Naive thymus-derived CD4-positive, alpha-beta T cell (primary cell): ENCODE results near the gene NOTCH4. TPM values are rescaled to one million over a fixed set of nuclear protein-coding genes. Genes with fewer than 3 reads are reported as not detected.
A peak's percentile ranks its signal among the peaks of the same experiment; 100 is the strongest.

Experiments
- ATAC-seq: fragments of 150-1000 bp; cut with Tn5 transposase; 2 replicates; pipeline ENCODE4 v1.10.0; 2021; ENCODE audit warnings: mild to moderate bottlenecking, moderate library complexity
- CTCF ChIA-PET: fragments of 350-600 bp; sonication (Branson Sonifier 250); formaldehyde crosslinking; loops from one replicate; lab custom pipeline; 2021; ENCODE audit warnings: antibody characterized with exemption; lab: Charles Lee
- POLR2A ChIA-PET: fragments of 350-600 bp; sonication (Branson Sonifier 250); formaldehyde crosslinking; loops from one replicate; lab custom pipeline; 2021; ENCODE audit warnings: antibody characterized with exemption, inconsistent platforms; lab: Charles Lee
- DNase-seq, 9 donors: peaks; one replicate each; pipeline versions ENCODE4 v3.0.0 to v3.0.0-alpha.2; 2020 to 2022; ENCODE audit warnings: mixed read lengths in 1 of 9
- H3K27ac ChIP-seq: one replicate; pipeline ENCODE4 v1.7.0; 2013; ENCODE audit warnings: mild to moderate bottlenecking, low read depth, low read length, moderate library complexity
- H3K27me3 ChIP-seq, 2 donors: one replicate each; pipeline ENCODE4 v1.7.0; 2013; ENCODE audit warnings: low read length in 2 of 2, mild to moderate bottlenecking in 2 of 2, moderate library complexity in 2 of 2; ENCODE audit not compliant: control insufficient read depth in 2 of 2, insufficient read depth in 2 of 2
- H3K36me3 ChIP-seq, 3 experiments: 1 replicate in 2 of 3; 2 replicates in 1 of 3; pipeline ENCODE4 v1.7.0; 2013; ENCODE audit warnings: low read length in 3 of 3, mild to moderate bottlenecking in 3 of 3, moderate library complexity in 1 of 3; ENCODE audit not compliant: insufficient read depth in 3 of 3, control insufficient read depth in 2 of 3
- H3K4me1 ChIP-seq, 2 donors: one replicate each; pipeline ENCODE4 v1.7.0; 2013; ENCODE audit warnings: low read length in 2 of 2, mild to moderate bottlenecking in 2 of 2, moderate library complexity in 1 of 2; ENCODE audit not compliant: control insufficient read depth in 2 of 2, insufficient read depth in 2 of 2
- H3K4me3 ChIP-seq: 2 replicates; pipeline ENCODE4 v1.7.0; 2013; ENCODE audit warnings: mild to moderate bottlenecking, low read length
- H3K9me3 ChIP-seq, 3 experiments: 1 replicate in 2 of 3; 2 replicates in 1 of 3; pipeline ENCODE4 v1.7.0; 2013; ENCODE audit warnings: low read length in 3 of 3; ENCODE audit not compliant: control insufficient read depth in 2 of 3
- H3K27ac Mint-ChIP-seq, 9 donors: one replicate each; pipeline ENCODE4 v1.8.0; 2020 to 2022; ENCODE audit warnings: mixed read lengths in 9 of 9, mild to moderate bottlenecking in 8 of 9, moderate library complexity in 5 of 9, inconsistent platforms in 2 of 9
- H3K27me3 Mint-ChIP-seq, 5 donors: one replicate each; pipeline ENCODE4 v1.8.0; 2021 to 2022; ENCODE audit warnings: mixed read lengths in 5 of 5, mild to moderate bottlenecking in 1 of 5
- H3K36me3 Mint-ChIP-seq, 5 donors: one replicate each; pipeline ENCODE4 v1.8.0; 2020 to 2022; ENCODE audit warnings: mixed read lengths in 5 of 5, mild to moderate bottlenecking in 3 of 5, inconsistent platforms in 1 of 5
- H3K4me1 Mint-ChIP-seq, 7 donors: one replicate each; pipeline ENCODE4 v1.8.0; 2020 to 2022; ENCODE audit warnings: mixed read lengths in 7 of 7, mild to moderate bottlenecking in 3 of 7, inconsistent platforms in 1 of 7
- H3K4me3 Mint-ChIP-seq, 10 donors: one replicate each; pipeline ENCODE4 v1.8.0; 2020 to 2022; ENCODE audit warnings: mild to moderate bottlenecking in 10 of 10, mixed read lengths in 10 of 10, moderate library complexity in 6 of 10, inconsistent platforms in 2 of 10
- H3K9me3 Mint-ChIP-seq, 11 donors: one replicate each; pipeline ENCODE4 v1.8.0; 2020 to 2022; ENCODE audit warnings: mixed read lengths in 11 of 11, mild to moderate bottlenecking in 4 of 11, inconsistent platforms in 1 of 11, moderate library complexity in 1 of 11
- intact Hi-C, 2 donors: fragments of 100-400 bp; cut with micrococcal nuclease; formaldehyde crosslinking; loops; one replicate each; pipeline ENCODE4 v1.15.1; 2023
- polyA plus RNA-seq, 2 donors: library from polyadenylated mRNA; unstranded; fragments of 300-500 nt; fragmentation: Illumina TruSeq; gene quantifications; one replicate each; pipeline ENCODE4 v1.2.3, GENCODE V29; 2021
- total RNA-seq, 6 experiments: library from RNA in 5 of 6; stranded (reverse) in 5 of 6; gene quantifications; 1 replicate in 5 of 6; 2 replicates in 1 of 6; pipeline ENCODE4 v1.2.3 and lab custom pipeline; 2021 to 2026

NOTCH4 gene
- total and polyA plus RNA-seq, 7 experiments from 2014 or later, result 0.27 to 4.7 (median 0.59) TPM

- Histone ChIP-seq H3K27me3 (no peaks in the 10 kb centered on the region), H3K9me3 (no peaks in the 10 kb centered on the region), H3K4me1 (no peaks in the 10 kb centered on the region), H3K4me3 (no peak overlapping the region), H3K36me3 (peaks cover 0 to 66% (median 15%) of the 10 kb centered on the region in 3 experiments), H3K27ac (no peak overlapping the region)
- ChIA-PET CTCF (no interaction called here), POLR2A (no interaction called here)
- peaks cover 6 to 18% (median 11%) of the 10 kb centered on the region in 7 donors for H3K4me1 Mint-ChIP-seq
- intact Hi-C loops, result no loop called here
- peak overlapping the region in 1 of 9 donors; percentile 67 for H3K27ac Mint-ChIP-seq
- DNase-seq, result no peak
- no peaks in the 10 kb centered on the region for H3K9me3 Mint-ChIP-seq
- H3K4me3 Mint-ChIP-seq, result no peak overlapping the region
- peaks cover 5 to 37% (median 15%) of the 10 kb centered on the region in 5 donors for H3K36me3 Mint-ChIP-seq
- ATAC-seq, result no peak
- no peaks in the 10 kb centered on the region for H3K27me3 Mint-ChIP-seq
These were observed 57.3 kb downstream of the NOTCH4 start for GRCh38 chr6:32166411-32167061.

GRCh38 chr6:32164295-32164694 is 59.6 kb downstream of the NOTCH4 start, which contains the start of gene EGFL8:
Gene EGFL8, plus strand, starts transcription at chr6:32164595. Its CDS starts 1,571 bp downstream, at chr6:32166166.
- CTCF ChIA-PET, result interaction anchor here (1.2 to 1.7 kb wide), 2 partner anchors 10 to 46 kb away, joined by 4 to 5 read pairs; no protein-coding TSS in a partner anchor
- Histone ChIP-seq H3K4me3 (no peak within 1 kb of the TSS), H3K9me3 (no peaks in the 10 kb centered on the region), H3K36me3 (peaks cover 0 to 45% (median 7%) of the 10 kb centered on the region in 3 experiments), H3K27me3 (no peaks in the 10 kb centered on the region), H3K27ac (no peak within 1 kb of the TSS), H3K4me1 (no peaks in the 10 kb centered on the region)
- POLR2A ChIA-PET, result interaction anchor here (1.0 to 1.6 kb wide), 3 partner anchors 12 to 13 kb away, joined by 3 to 7 read pairs (median 4); partner anchors contain the start of genes AGPAT1 and PRRT1
- DNase-seq (no peak), ATAC-seq (no peak)
- no peak within 1 kb of the TSS for H3K4me3 Mint-ChIP-seq
- H3K27me3 Mint-ChIP-seq, result no peaks in the 10 kb centered on the region
- H3K4me1 Mint-ChIP-seq, result peaks cover 0 to 6% (median 4%) of the 10 kb centered on the region in 7 donors
- intact Hi-C loops, result no loop called here
- H3K9me3 Mint-ChIP-seq, result no peaks in the 10 kb centered on the region
- H3K36me3 Mint-ChIP-seq, result peaks cover 0 to 16% (median 6%) of the 10 kb centered on the region in 5 donors
- peak within 1 kb of the TSS in 4 of 9 donors; percentile 16 to 59 (median 45) for H3K27ac Mint-ChIP-seq

- H3K4me1 ChIP-seq, result no peaks in the 10 kb centered on the region
- ATAC-seq (no peak), DNase-seq (no peak)
- no peak overlapping the region for H3K4me3 Mint-ChIP-seq
- H3K27ac Mint-ChIP-seq, result peak overlapping the region in 2 of 9 donors; percentile 16 to 59
- H3K36me3 Mint-ChIP-seq, result peaks cover under 1 to 13% (median 4%) of the 10 kb centered on the region in 5 donors
- H3K36me3 ChIP-seq, result peaks cover 0 to 39% (median 4%) of the 10 kb centered on the region in 3 experiments
- H3K4me3 ChIP-seq, result no peak overlapping the region
- ChIA-PET CTCF (interaction anchor here (1.2 to 1.7 kb wide), 2 partner anchors 9 to 46 kb away, joined by 4 to 5 read pairs; no protein-coding TSS in a partner anchor), POLR2A (interaction anchor here (1.1 to 1.6 kb wide), 2 partner anchors 12 to 13 kb away, joined by 4 to 7 read pairs; partner anchors contain the start of gene AGPAT1)
- no peaks in the 10 kb centered on the region for H3K9me3 ChIP-seq
- no peaks in the 10 kb centered on the region for H3K27me3 ChIP-seq
- H3K27me3 Mint-ChIP-seq, result no peaks in the 10 kb centered on the region
- H3K27ac ChIP-seq, result no peak overlapping the region
- intact Hi-C loops, result no loop called here
- H3K4me1 Mint-ChIP-seq, result peaks cover 0 to 6% (median 4%) of the 10 kb centered on the region in 7 donors
- no peaks in the 10 kb centered on the region for H3K9me3 Mint-ChIP-seq
These were observed 60.2 kb downstream of the NOTCH4 start for GRCh38 chr6:32163559-32164258.

- DNase-seq (no peak), ATAC-seq (no peak)
- H3K27ac Mint-ChIP-seq, result peak overlapping the region in 1 of 9 donors; percentile 57
- intact Hi-C loops, result no loop called here
- peaks cover 19 to 42% (median 31%) of the 10 kb centered on the region in 7 donors for H3K4me1 Mint-ChIP-seq
- H3K9me3 ChIP-seq, result no peaks in the 10 kb centered on the region
- H3K36me3 Mint-ChIP-seq, result peaks cover 1 to 15% (median 9%) of the 10 kb centered on the region in 5 donors
- H3K4me1 ChIP-seq, result peaks cover 10 to 18% of the 10 kb centered on the region in 2 donors
- no peaks in the 10 kb centered on the region for H3K27me3 ChIP-seq
- no peak overlapping the region for H3K4me3 ChIP-seq
- peaks cover 0 to 20% (median 0%) of the 10 kb centered on the region in 3 experiments for H3K36me3 ChIP-seq
- ChIA-PET CTCF (interaction anchor here (0.8 kb wide), 2 partner anchors 34 to 87 kb away, joined by 3 to 5 read pairs; partner anchors contain the start of gene GPSM3), POLR2A (interaction anchor here (0.6 to 1.4 kb wide), 12 partner anchors 9 to 814 kb away, joined by 3 to 8 read pairs (median 3); partner anchors contain the start of gene ATF6B)
- H3K27me3 Mint-ChIP-seq, result peaks cover 0 to 1% (median 0%) of the 10 kb centered on the region in 5 donors
- no peak overlapping the region for H3K4me3 Mint-ChIP-seq
- H3K27ac ChIP-seq, result no peak overlapping the region
- H3K9me3 Mint-ChIP-seq, result no peaks in the 10 kb centered on the region
These were observed 65.8 kb downstream of the NOTCH4 start for GRCh38 chr6:32158052-32158451.

- H3K4me3 ChIP-seq, result no peak overlapping the region
- POLR2A ChIA-PET, result interaction anchor here (1.4 kb wide), 1 partner anchor 12 kb away, joined by 4 read pairs; no protein-coding TSS in a partner anchor
- intact Hi-C loops, result no loop called here
- Mint-ChIP-seq H3K27me3 (peaks cover 0 to 11% (median 0%) of the 10 kb centered on the region in 5 donors), H3K4me3 (no peak overlapping the region), H3K36me3 (peaks cover 1 to 15% (median 9%) of the 10 kb centered on the region in 5 donors), H3K27ac (no peak overlapping the region), H3K9me3 (no peaks in the 10 kb centered on the region), H3K4me1 (peaks cover 23 to 53% (median 43%) of the 10 kb centered on the region in 7 donors)
- H3K27me3 ChIP-seq, result no peaks in the 10 kb centered on the region
- H3K9me3 ChIP-seq, result no peaks in the 10 kb centered on the region
- no peak overlapping the region for H3K27ac ChIP-seq
- DNase-seq (no peak), ATAC-seq (no peak)
- H3K4me1 ChIP-seq, result peaks cover 10 to 29% of the 10 kb centered on the region in 2 donors
- peaks cover 0 to 15% (median 0%) of the 10 kb centered on the region in 3 experiments for H3K36me3 ChIP-seq
- CTCF ChIA-PET, result interaction anchor here (1.2 kb wide), 1 partner anchor 790 kb away, joined by 3 read pairs; no protein-coding TSS in a partner anchor
These were observed 67.0 kb downstream of the NOTCH4 start for GRCh38 chr6:32156891-32157290.
